GM19193 (cell line): ENCODE measurements around the gene TM4SF4.

Experiments
- POLR2A ChIP-seq: IDR thresholded peaks from 4 replicates; pipeline ENCODE4 v1.6.1; 2011; ENCODE audit not compliant: insufficient read depth, insufficient read length; ENCODE audit errors: extremely low read depth

Gene TM4SF4

GRCh38 chr3:149514471-149514870 is 40.0 kb downstream of the TM4SF4 start:
- no peak for TF ChIP-seq POLR2A

- no peak for TF ChIP-seq POLR2A
Observed at GRCh38 chr3:149515249-149515648, 40.8 kb downstream of the TM4SF4 start.

GRCh38 chr3:149516920-149517319 is 42.4 kb downstream of the TM4SF4 start:
- no peak for TF ChIP-seq POLR2A

GRCh38 chr3:149519912-149520311 is 45.4 kb downstream of the TM4SF4 start:
- TF ChIP-seq POLR2A = no peak

- TF ChIP-seq POLR2A = no peak
Observed at GRCh38 chr3:149523512-149524299, 49.2 kb downstream of the TM4SF4 start.

GRCh38 chr3:149527531-149528339 is 53.2 kb downstream of the TM4SF4 start:
- TF ChIP-seq POLR2A = no peak

- no peak for TF ChIP-seq POLR2A
Observed at GRCh38 chr3:149528340-149528650, 53.8 kb downstream of the TM4SF4 start.

GRCh38 chr3:149529099-149529498 is 54.6 kb downstream of the TM4SF4 start:
- no peak for TF ChIP-seq POLR2A

GRCh38 chr3:149532489-149533180 is 58.1 kb downstream of the TM4SF4 start:
- TF ChIP-seq POLR2A = no peak

- no peak for TF ChIP-seq POLR2A
Observed at GRCh38 chr3:149534082-149534481, 59.6 kb downstream of the TM4SF4 start.

- TF ChIP-seq POLR2A = no peak
Observed at GRCh38 chr3:149534671-149535332, 60.3 kb downstream of the TM4SF4 start.

- no peak for TF ChIP-seq POLR2A
Observed at GRCh38 chr3:149535333-149535685, 60.8 kb downstream of the TM4SF4 start.

GRCh38 chr3:149536429-149536828 is 61.9 kb downstream of the TM4SF4 start:
- no peak for TF ChIP-seq POLR2A

- TF ChIP-seq POLR2A = no peak
Observed at GRCh38 chr3:149538371-149538770, 63.9 kb downstream of the TM4SF4 start.

GRCh38 chr3:149541091-149541491 is 66.6 kb downstream of the TM4SF4 start:
- no peak for TF ChIP-seq POLR2A

GRCh38 chr3:149542375-149543312 is 68.1 kb downstream of the TM4SF4 start:
- no peak for TF ChIP-seq POLR2A
